HG03135 (cell line): Measurements from ENCODE around the gene KCNQ5.
A peak's percentile ranks its signal among the peaks of the same experiment; 100 is the strongest.

Experiments used
- ATAC-seq: cut with Tn5 transposase; IDR thresholded peaks from one replicate; pipeline ENCODE4 v1.9.1; 2021; ENCODE audit warnings: mild to moderate bottlenecking, moderate library complexity; ENCODE audit not compliant: unreplicated experiment

The KCNQ5 gene

GRCh38 chr6:72639920-72640614, 18.2 kb downstream of the KCNQ5 start:
- no peak for ATAC-seq

GRCh38 chr6:72640615-72640930, 18.7 kb downstream of the KCNQ5 start:
- no peak for ATAC-seq

GRCh38 chr6:72642435-72642834, 20.6 kb downstream of the KCNQ5 start:
- ATAC-seq: no peak

- ATAC-seq: no peak
These were observed 21.4 kb downstream of the KCNQ5 start for GRCh38 chr6:72643214-72643613.

GRCh38 chr6:72646604-72647485, 25.0 kb downstream of the KCNQ5 start:
- ATAC-seq: no peak

GRCh38 chr6:72647489-72647888, 25.6 kb downstream of the KCNQ5 start:
- ATAC-seq: no peak

GRCh38 chr6:72649032-72649984, 27.4 kb downstream of the KCNQ5 start:
- ATAC-seq: peak; percentile 43

GRCh38 chr6:72650081-72650745, 28.3 kb downstream of the KCNQ5 start:
- no peak for ATAC-seq

- no peak for ATAC-seq
These were observed 29.3 kb downstream of the KCNQ5 start for GRCh38 chr6:72651174-72651573.

- no peak for ATAC-seq
These were observed 30.4 kb downstream of the KCNQ5 start for GRCh38 chr6:72651967-72652956.

GRCh38 chr6:72653026-72653425, 31.2 kb downstream of the KCNQ5 start:
- no peak for ATAC-seq

GRCh38 chr6:72654071-72654621, 32.3 kb downstream of the KCNQ5 start:
- ATAC-seq: peak; percentile 50

GRCh38 chr6:72657407-72658197, 35.7 kb downstream of the KCNQ5 start:
- no peak for ATAC-seq

GRCh38 chr6:72659754-72660153, 37.9 kb downstream of the KCNQ5 start:
- ATAC-seq: no peak

GRCh38 chr6:72661411-72661810, 39.5 kb downstream of the KCNQ5 start:
- no peak for ATAC-seq

GRCh38 chr6:72665599-72665998, 43.7 kb downstream of the KCNQ5 start:
- no peak for ATAC-seq

GRCh38 chr6:72669324-72669723, 47.5 kb downstream of the KCNQ5 start:
- ATAC-seq: no peak

- no peak for ATAC-seq
These were observed 51.0 kb downstream of the KCNQ5 start for GRCh38 chr6:72672906-72673305.
